ENCODE data around the gene KCTD13. TPM values are rescaled to one million over a fixed set of nuclear protein-coding genes. Genes with fewer than 3 reads are reported as not detected.
"Not testable (repeated sequence)": the region's sequence is repeated elsewhere in the genome, so short reads cannot be mapped to it uniquely, and the experiment has no call there.

Gene KCTD13
- total RNA-seq, 1 experiment from 2014 or later = 5.3 TPM

- no peak for DNase-seq (ENCODE audit: low read depth)
Observed at GRCh38 chr16:29878172-29878571, 47.9 kb downstream of the KCTD13 start.

DNA sequence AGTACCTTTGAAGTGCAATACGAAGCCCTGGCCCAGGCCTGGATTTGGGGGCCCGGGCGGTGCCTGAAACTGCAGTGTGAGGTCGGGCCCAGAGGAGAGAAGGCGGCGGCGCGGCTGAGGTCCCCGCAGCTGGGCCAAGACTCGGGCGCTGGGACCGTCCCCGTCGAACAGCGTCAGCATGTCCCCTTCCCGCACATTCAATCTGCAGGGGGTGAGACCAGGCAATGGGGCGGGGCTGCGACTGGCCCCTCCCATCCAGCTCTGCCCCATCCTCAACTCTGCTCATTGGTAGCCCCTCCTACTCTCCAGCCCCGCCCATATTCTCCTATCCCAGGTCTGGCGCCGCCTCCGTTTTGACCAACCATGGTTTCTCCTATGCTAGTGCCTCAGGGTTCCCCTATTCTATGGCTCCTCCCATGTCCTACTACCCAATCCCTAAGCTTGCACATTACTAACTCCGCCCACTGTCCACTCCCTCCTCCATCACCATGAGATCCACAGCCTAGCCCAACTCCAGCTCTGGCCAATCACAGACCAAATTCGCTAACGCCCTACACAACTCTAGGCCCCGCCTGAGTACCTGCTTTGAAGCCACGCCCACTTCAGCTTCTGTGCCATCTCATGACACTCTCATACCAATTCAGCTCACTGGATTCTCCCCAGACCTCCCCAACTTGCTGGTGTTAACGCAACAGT is 48.6 kb downstream of the KCTD13 start:
- peak; percentile 61 for DNase-seq (ENCODE audit: low read depth)

GRCh38 chr16:29876594-29877249 is 49.3 kb downstream of the KCTD13 start:
- no peak for DNase-seq (ENCODE audit: low read depth)

GRCh38 chr16:29876217-29876593 is 49.8 kb downstream of the KCTD13 start:
- DNase-seq (ENCODE audit: low read depth) = no peak

- DNase-seq (ENCODE audit: low read depth) = no peak
Observed at GRCh38 chr16:29875206-29875605, 50.8 kb downstream of the KCTD13 start.

- no peak for DNase-seq (ENCODE audit: low read depth)
Observed at GRCh38 chr16:29873319-29873718, 52.7 kb downstream of the KCTD13 start.

DNA sequence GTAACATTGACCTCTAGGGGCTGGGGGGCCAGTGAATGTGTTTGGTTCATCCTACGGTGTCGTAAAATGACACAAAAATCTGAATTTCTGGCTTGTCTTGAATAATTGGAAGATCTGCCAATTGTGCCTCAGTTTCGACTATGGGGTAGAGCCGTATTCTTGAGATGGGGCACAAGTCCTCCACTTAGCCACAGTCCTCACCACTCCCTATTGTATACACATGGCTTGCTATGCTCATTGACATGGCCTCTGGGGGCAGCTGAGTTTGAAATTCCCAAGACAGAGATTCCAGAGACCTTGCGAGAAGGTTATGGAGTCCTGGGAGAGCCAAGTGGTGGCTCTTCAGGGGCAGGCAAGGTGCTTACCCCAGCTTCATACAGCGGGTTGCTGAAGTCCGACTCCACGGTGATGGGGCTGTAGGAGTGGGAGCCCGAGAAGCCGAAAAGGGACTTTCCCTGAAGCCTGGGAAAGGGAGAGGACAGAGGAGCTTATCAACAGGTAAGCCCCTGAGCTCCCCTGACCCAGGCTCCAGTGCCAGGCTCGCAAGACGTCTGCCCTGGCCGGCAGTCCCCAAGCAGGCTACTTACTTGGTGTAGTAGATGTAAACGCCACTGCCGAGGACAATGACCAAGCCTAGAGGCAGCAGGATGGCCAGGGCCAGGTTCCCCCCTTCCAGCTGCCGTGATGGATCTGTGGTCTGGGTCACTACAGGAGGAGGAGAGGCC is 54.0 kb downstream of the KCTD13 start:
- no peak for DNase-seq (ENCODE audit: low read depth)

GRCh38 chr16:29869067-29869466 is 57.0 kb downstream of the KCTD13 start:
- not testable (repeated sequence) for DNase-seq (ENCODE audit: low read depth)

DNA sequence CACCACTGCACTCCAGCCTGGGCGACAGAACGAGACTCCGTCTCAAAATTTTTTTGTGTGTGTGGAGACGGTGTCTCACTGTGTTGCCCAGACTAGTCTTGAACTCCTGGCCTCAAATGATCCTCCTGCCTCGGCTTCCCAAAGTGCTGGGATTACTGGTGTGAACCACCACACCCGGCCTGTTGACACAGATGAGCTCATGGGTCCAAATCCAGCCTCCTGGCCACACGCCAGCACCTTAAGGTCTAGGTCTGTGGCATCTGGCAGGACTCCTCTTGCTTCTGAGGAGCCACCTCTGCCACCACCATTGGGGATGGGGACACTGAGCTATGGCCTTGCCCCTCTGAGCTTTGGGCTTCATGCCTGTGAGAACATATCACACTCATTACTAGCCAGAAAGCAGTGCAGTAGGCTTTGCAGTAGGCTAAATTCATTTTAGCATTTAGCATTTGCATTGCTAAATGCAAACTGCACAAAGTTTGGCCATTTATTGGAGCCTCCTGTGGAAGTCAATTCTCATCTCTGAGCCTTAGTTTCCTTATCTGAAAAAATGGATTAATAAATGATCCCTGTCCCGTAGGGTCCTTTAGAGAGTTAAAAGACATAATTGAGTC is 57.5 kb downstream of the KCTD13 start:
- DNase-seq (ENCODE audit: low read depth) = no peak

- DNase-seq (ENCODE audit: low read depth) = no peak
Observed at GRCh38 chr16:29864205-29864604, 61.8 kb downstream of the KCTD13 start.

GRCh38 chr16:29863669-29863984 is 62.4 kb downstream of the KCTD13 start:
- no peak for DNase-seq (ENCODE audit: low read depth)

DNA sequence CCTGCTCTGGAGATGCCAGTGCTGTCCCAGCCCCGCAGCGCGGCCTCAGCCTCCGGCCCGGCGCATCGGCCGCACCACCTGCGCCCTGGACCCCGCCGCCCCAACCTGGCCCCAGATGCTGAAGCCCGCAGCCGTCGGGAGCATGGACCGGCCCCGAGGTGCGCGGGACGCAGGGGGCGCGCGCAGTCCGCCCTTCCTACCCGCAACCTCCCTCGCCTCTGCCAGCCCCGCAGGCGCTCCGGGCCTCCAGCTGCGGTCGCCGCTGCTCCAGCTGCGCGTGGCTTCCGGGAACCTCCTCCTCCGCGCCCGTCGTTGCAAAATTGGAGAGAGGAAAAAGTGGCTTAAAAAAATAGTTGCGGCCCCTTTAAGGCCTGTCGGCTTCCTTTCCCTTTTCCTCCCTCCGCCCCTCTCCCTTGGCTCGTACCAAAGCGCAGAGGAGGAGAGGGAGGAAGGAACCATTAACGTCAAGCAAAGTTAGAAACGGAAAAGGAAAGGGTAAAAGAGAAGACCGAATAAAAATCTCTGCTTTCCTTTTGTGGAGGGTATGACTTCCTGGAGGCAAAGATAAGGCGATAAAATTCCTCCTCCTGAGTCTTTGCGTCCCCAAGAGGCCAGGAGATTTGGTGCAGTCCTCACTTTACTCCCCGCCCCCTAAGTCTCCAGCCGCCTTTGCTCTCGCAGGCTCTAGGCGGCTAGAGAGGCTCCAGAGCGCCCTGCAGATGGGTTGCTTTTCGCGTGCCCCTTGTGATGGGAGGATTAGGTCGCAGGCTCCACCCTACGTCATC is 63.0 kb downstream of the KCTD13 start, which contains the start of gene CDIPT:
CDIPT (minus strand) TSS at position 343 of the 785 bp plus-strand sequence. CDS start 369 bp downstream, outside the sequence.
- peak; percentile 93 for DNase-seq (ENCODE audit: low read depth)

GRCh38 chr16:29862383-29862883 is 63.6 kb downstream of the KCTD13 start:
- no peak for DNase-seq (ENCODE audit: low read depth)

DNA sequence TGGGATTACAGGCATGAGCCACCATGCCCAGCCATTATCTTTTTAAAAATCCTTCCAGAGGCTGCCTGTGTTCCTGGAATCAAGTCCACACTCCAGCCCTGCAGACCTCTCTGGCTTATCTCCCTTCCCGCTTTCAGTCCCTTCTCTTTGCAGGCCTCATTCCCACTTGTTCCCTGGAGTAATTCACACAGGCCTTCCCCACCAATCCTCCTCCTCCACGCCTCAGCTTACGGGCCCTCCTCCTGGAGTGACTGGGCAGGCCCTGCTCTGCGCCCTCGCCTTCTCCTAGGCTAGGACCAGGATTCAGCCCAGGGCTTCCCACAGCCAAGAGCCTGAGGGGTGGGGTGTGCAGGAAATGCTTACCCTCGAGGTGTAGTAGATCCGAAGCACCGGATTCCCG is 65.8 kb downstream of the KCTD13 start:
- DNase-seq (ENCODE audit: low read depth) = no peak

DNA sequence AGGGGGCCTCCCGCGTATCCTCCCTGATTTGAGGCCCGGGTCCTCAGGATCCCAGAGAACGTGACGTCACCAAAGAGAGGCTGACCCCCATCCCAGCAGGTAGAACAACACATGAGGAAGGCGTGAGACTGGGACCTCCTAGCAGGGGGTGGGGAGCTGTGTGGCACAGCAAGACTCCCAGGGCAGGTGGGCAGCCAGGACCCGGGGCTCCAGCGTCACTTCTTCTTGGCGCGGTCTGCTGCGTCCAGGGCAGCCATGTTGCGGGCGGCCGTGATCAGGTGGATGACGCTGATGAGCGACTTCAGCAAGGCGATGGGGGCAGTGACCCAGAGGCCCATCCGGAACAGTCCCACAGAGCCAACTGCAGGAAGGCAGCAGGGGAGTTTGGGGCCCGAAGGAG is 67.1 kb downstream of the KCTD13 start:
- no peak for DNase-seq (ENCODE audit: low read depth)

DNA sequence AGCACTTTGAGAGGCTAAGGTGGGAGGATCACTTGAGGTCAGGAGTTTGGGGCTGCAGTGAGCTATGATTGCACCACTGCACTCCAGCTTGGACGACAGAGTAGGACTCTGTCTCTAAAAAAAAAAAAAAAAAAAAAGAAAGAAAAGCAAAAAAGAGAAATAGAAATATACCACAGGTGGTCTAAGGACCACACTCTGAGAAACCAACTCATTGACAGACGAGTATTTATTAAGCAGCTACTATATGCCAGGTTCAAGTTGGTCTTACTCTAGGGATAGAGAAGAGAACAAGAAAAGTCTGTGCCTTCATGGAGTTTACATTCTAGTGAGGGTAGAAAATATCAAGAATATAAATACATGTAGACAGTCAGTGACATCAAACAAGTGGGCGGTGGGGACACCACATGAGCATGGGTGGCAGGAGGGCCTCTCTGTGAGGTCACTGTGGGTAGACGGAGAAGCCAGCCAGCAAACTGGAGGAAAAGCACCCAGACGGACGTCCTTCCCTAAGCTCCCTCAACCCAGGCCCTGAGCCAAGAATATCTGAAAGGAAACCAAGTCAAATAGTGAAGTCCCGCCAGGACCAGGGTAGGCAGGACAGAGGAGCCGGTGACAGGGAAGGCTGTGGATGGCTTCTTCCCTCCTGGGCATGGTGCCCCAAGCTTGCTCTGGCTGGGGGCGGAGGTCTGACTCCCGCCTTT is 67.7 kb downstream of the KCTD13 start:
- DNase-seq (ENCODE audit: low read depth) = no peak

DNA sequence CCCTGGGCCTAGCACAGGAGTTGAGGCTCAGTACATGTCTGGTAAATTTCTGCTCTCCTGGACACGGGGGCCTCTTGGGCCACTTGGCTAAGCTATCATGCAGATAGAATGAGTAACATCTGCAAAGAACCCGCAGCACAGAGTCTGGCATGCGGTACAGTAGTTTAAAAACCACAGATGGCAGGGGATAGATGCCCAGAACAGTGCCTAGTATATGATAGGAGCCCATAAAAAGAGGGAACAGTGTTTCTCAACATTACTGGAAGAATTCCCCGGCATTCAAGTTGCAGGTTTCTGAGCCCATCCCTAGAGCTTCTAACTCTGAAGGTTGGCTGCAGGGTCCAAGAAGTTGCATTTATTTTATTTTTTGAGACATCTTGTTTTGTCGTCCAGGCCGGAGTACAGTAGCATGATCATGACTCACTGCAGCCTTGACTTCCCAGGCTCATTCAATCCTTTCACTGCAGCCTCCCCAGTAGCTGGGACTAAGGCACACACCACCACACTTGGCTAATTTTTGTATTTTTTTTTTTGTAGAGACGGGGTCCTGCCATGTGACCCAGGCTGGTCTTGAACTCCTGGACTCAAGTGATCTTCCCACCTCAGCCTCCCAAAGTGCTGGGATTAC is 68.8 kb downstream of the KCTD13 start:
- DNase-seq (ENCODE audit: low read depth) = peak; percentile 89

Data from RPMI7951 (cell line).